ENCODE results near the gene ASPG. TPM values are rescaled to one million over a fixed set of nuclear protein-coding genes. Genes with fewer than 3 reads are reported as not detected.

ASPG gene
- total RNA-seq, 1 experiment from 2014 or later, result 0.17 TPM

DNA sequence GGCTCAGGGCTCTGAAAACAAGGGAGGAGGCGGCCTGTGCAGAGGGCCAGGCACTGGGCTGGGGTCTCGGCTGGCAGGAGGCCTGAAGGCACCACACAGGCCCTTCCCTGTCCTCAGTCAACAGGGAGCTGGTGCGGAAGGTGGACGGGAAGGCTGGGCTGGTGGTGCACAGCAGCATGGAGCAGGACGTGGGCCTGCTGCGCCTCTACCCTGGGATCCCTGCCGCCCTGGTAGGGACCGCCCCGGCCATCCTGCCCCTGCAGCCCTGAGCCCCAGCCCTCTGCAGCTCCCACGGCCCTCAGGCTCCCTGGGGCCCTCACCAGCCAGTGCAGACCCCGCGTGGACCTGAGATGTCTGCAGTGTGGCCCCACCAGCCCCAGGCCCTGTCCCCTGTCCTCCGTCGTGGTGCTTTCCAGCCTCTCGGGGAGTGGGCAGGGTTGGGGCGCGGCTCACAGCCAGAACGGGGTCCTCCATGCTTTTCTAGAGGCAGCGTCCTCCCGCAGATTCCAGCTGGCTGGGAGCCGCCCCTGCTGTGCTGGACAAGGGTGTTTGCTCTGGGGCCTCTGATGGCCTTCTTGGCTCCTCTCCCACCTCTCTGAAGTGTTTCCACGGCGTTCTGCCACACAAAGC is 18.1 kb downstream of the ASPG start:
- Histone ChIP-seq H3K4me3 (ENCODE audit: insufficient read depth, low read depth, low read length) (no peak overlapping the region), H3K36me3 (replicated peaks; ENCODE audit: control insufficient read depth, insufficient read depth, low read length) (no peaks in the 10 kb centered on the region), H3K27me3 (ENCODE audit: control insufficient read depth, insufficient read depth, low read length) (no peaks in the 10 kb centered on the region)
- DNase-seq, result no peak

DNA sequence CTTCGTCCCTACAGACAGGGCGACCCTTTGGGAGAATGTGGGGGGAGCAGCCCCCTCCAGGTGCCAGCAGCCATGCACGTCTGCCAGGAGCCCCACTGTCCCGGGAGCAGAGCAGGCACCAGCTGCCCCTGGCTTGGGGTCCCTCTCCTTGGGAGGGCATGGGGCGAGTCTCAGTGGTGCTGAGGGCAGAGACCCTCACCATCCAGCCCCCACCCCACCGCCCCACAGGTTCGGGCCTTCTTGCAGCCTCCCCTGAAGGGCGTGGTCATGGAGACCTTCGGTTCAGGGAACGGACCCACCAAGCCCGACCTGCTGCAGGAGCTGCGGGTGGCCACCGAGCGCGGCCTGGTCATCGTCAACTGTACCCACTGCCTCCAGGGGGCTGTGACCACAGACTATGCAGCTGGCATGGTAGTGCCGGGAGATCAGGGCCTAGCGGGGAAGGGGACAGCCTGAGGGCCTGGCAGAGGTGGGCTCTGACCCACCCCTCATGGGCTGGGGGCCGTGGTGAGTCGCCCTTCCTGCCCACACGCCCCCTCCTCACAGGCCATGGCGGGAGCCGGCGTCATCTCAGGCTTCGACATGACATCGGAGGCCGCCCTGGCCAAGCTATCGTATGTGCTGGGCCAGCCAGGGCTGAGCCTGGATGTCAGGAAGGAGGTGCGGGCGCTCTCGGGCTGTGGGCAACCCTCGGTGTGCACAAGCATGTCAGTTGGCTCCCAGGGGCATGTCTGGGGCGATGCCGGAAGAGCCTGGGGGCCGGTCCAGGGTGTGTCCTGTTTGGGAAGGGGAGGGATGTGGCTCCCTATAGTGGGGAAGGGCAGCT is 18.8 kb downstream of the ASPG start:
- H3K36me3 ChIP-seq (replicated peaks; ENCODE audit: control insufficient read depth, insufficient read depth, low read length), result no peaks in the 10 kb centered on the region
- no peak overlapping the region for H3K4me3 ChIP-seq (ENCODE audit: insufficient read depth, low read depth, low read length)
- H3K27me3 ChIP-seq (ENCODE audit: control insufficient read depth, insufficient read depth, low read length), result no peaks in the 10 kb centered on the region
- no peak for DNase-seq

DNA sequence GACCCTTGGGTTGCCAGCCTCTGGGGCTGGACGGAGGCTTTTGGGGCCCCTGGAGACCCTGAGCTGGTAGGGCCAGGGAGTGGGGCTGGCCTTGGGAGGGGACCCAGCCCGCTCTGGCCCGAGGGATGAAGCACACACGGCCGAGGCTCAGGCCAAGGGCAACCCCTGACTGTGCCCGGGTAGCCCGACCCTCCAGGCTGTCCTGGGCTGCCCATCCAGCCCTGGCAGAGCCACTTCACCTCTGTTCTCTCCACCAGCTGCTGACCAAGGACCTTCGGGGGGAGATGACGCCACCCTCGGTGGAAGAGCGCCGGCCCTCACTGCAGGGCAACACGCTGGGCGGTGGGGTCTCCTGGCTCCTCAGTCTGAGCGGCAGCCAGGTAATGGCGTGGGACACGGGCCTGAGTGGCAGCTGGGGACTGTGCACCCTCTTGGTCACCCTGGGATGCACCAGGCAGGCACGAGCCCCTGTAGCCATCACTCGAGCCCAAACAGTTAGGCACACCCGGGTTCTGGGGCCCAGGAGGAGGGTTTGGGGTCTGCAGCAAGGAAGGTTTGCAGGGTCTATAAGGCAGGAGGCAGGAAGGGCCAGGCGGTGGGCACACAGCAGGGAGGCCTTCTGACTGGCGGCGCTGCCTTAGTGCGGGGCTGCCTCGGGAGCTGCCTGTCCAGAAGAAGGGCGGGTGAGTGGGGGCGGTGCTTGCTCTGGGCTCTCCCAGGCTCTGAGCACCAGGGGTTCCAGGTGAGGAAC is 19.7 kb downstream of the ASPG start:
- no peaks in the 10 kb centered on the region for H3K36me3 ChIP-seq (replicated peaks; ENCODE audit: control insufficient read depth, insufficient read depth, low read length)
- no peak for DNase-seq
- H3K27me3 ChIP-seq (ENCODE audit: control insufficient read depth, insufficient read depth, low read length), result no peaks in the 10 kb centered on the region
- H3K4me3 ChIP-seq (ENCODE audit: insufficient read depth, low read depth, low read length), result no peak overlapping the region

DNA sequence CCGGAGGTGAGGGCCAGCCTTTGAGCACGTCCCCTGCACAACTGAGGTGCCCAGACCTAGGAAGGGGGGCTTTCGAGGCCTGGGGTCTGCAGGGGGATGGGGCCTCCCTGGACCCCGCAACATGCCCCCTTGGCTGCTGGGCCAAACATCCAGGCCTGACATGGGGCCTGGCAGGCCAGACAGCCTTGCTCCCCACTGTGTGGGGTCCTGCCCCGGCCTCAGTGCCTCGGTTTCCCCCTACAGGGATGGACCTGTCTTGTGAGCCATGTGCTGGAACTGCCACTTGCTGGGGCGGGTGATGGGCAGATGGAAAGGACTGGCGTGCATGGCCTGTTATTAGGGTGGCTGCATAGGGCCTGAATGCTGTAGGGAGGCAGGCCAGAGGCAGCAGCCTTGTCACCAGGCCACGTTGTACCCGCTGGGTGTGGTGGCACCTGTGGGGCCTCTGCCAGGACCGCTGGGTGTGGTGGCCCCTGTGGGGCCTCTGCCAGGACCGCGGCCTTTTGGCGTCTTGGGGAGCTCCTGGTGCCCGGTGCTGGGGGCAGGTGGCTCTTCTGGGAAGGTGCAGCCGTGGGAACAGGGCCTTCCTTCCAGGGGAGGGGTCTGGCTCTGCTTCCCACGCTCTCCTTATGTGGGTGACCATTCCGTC is 20.4 kb downstream of the ASPG start:
- Histone ChIP-seq H3K27me3 (ENCODE audit: control insufficient read depth, insufficient read depth, low read length) (no peaks in the 10 kb centered on the region), H3K4me3 (ENCODE audit: insufficient read depth, low read depth, low read length) (no peak overlapping the region)
- DNase-seq, result no peak

DNA sequence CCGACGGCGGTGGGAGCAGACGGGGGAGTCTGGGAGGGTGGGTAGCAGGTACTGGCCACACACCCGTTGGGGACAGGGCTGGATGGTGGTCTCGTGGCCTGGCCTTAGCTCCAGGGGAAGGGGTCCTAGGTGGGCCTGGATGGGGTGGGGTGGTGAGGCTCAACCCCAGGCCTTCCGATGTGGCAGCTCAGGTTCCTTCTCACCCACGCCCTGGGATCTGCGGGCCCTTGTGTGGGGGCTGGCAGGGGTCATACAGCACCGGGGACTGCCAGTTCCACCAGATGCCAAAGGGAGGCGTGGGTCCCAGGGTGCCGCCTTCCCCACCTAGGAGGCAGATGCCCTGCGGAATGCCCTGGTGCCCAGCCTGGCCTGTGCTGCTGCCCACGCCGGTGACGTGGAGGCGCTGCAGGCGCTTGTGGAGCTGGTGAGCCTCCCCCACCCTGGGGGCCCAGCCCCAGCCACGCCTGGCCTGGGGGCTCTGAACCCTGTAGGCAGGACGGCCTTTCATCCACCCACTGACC is 21.0 kb downstream of the ASPG start:
- Histone ChIP-seq H3K4me3 (ENCODE audit: insufficient read depth, low read depth, low read length) (no peak overlapping the region), H3K36me3 (replicated peaks; ENCODE audit: control insufficient read depth, insufficient read depth, low read length) (no peaks in the 10 kb centered on the region), H3K27me3 (ENCODE audit: control insufficient read depth, insufficient read depth, low read length) (no peaks in the 10 kb centered on the region)
- peak; percentile 44 for DNase-seq

More for the DNA sequence above, 20.4 kb downstream of the ASPG start:
- no peaks in the 10 kb centered on the region for H3K36me3 ChIP-seq (replicated peaks; ENCODE audit: control insufficient read depth, insufficient read depth, low read length)

DNA sequence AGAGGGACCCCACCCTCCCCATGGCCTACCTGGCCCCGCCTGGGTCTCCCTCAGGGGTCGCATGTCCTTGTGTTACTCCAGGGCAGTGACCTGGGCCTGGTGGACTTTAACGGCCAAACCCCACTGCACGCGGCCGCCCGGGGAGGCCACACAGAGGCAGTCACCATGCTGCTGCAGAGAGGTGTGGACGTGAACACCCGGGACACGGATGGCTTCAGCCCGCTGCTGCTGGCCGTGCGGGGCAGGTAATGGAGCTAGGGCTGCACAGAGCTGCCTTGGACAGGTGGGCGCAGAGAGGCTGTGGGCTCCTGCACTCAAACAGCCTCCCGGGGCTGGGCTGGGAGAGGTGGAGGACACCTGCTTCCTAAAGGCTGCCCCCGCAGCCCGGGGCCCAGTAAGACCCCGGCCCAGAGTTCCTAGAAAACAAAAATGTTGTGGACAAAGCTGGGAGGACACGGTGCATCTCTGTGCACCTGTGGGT is 21.6 kb downstream of the ASPG start:
- Histone ChIP-seq H3K36me3 (replicated peaks; ENCODE audit: control insufficient read depth, insufficient read depth, low read length) (no peaks in the 10 kb centered on the region), H3K4me3 (ENCODE audit: insufficient read depth, low read depth, low read length) (no peak overlapping the region), H3K27me3 (ENCODE audit: control insufficient read depth, insufficient read depth, low read length) (no peaks in the 10 kb centered on the region)
- DNase-seq, result peak; percentile 52

DNA sequence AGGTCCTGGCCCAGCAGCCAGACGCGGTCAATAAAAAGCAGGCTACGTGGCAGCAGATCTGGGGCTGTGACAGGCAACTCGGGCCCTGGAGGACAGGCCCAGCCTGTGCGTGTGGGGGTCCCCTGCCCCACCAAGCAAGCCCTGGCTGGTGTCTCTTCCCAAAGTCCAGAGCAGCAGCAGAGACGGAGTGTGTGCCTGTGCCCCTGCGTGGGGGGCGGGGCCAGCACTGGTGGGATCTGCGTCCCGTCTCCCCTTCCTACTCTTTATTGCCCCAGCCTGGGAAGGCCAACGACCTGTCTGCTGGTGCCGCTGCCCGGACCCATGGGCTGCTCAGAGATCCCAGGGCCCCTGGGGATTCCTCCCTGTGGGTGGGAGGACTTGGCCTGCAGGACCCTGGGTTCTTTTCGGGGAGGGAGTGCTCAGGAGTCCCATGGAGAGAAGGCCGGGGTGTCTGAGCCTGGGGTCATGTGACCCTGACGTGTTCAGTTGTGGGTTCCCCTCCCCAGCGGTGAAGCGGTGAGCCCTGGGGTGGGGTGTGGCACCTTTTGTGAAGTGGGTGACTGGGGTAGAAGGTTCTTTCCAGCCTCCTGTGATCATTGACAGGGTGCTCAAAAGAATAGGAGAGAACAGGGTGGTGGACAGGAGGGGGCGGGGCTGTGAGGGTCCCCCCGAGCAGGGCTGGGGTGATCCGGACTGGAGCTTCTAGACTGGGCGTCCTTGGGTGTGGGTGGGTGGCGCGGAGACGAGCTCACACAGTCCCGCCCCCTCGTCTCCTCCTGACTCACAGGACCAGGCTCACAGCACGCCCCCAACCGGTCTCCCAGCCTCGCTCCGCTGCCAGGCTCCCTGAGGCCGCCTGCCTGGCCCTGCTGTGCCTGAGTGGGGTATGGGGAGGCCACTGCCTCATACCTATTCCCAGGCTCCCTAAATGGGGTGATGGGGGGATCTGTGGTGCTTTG is 22.4 kb downstream of the ASPG start:
- DNase-seq, result peak; percentile 76
- Histone ChIP-seq H3K4me3 (ENCODE audit: insufficient read depth, low read depth, low read length) (no peak overlapping the region), H3K36me3 (replicated peaks; ENCODE audit: control insufficient read depth, insufficient read depth, low read length) (no peaks in the 10 kb centered on the region), H3K27me3 (ENCODE audit: control insufficient read depth, insufficient read depth, low read length) (no peaks in the 10 kb centered on the region)

DNA sequence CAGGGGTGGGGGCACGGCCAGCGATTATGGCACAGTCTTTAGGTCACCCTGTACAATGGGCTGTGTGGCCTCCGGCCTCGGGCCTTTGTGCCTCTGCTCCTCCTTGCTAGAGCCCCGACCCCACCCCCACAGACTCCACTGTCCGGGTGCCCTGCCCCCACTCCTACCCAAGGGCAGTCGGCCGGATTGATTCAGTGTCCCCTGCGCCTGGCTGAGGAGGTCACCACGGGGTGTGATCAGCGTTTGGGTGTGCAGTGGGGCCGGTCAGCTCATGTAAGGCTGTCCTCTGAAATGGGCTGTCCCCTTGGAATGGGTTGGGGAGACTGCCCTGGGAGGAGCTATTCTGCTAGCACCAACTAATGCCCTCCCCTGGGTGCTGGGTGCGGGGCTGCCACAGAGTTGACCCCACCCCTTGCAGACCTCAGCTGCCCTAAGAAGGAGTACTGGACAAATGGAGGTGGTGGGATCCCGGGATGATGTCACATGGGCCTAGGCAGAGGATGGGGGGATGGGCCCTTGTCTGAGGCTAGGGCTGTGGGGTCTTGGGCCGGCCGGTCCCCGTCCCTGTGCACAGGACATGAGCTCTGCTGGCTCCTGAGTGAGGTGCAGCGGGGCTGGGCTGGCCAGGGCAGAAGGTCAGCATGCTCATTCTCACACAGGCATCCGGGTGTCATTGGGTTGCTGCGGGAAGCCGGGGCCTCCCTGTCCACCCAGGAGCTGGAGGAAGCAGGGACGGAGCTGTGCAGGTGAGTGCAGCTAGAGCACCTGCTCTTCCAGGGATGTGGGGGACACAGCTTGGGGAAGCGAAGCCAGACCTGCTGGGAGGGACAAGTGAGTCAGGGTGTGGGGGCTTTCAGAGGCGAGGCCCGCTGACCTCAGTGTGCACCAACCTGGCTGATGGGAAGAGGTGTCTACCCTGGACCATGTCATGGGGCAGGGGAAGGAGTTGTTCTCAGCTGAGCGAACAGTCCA is 23.4 kb downstream of the ASPG start:
- no peak overlapping the region for H3K4me3 ChIP-seq (ENCODE audit: insufficient read depth, low read depth, low read length)
- no peaks in the 10 kb centered on the region for H3K27me3 ChIP-seq (ENCODE audit: control insufficient read depth, insufficient read depth, low read length)
- H3K36me3 ChIP-seq (replicated peaks; ENCODE audit: control insufficient read depth, insufficient read depth, low read length), result no peaks in the 10 kb centered on the region
- peak; percentile 59 for DNase-seq

DNA sequence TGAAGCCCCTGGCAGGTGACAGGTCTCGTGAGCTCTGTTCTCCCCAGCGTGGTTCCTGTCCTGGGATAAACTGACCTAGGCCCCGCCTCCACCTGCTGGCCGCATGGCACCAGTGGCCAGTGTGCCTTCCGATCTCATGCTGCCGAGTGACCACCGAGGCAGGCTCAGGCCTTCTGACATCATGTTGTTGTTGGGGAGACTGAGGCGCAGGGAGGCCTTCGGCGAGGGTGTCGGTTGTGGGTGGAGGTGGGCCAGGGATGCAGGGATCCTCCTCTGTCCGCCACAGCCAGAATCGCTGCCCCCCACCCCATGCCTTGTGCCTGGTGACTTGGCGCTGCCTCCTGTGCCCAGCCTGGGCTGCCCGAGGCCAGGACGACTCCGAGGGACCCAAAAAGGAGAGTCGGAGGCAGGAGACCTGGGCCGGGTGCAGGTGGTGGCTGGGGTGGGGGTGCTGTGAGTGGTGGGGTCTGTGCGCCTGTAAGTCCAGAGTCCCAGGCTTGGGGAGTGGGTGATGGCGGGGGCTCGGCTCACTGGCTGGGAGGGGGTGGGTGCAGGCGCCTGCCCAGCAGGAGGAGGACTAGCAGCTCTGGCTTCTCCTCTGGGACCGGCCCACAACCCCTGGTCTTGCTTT is 24.3 kb downstream of the ASPG start:
- Histone ChIP-seq H3K36me3 (replicated peaks; ENCODE audit: control insufficient read depth, insufficient read depth, low read length) (no peaks in the 10 kb centered on the region), H3K27me3 (ENCODE audit: control insufficient read depth, insufficient read depth, low read length) (no peaks in the 10 kb centered on the region), H3K4me3 (ENCODE audit: insufficient read depth, low read depth, low read length) (no peak overlapping the region)
- DNase-seq, result peak; percentile 44

DNA sequence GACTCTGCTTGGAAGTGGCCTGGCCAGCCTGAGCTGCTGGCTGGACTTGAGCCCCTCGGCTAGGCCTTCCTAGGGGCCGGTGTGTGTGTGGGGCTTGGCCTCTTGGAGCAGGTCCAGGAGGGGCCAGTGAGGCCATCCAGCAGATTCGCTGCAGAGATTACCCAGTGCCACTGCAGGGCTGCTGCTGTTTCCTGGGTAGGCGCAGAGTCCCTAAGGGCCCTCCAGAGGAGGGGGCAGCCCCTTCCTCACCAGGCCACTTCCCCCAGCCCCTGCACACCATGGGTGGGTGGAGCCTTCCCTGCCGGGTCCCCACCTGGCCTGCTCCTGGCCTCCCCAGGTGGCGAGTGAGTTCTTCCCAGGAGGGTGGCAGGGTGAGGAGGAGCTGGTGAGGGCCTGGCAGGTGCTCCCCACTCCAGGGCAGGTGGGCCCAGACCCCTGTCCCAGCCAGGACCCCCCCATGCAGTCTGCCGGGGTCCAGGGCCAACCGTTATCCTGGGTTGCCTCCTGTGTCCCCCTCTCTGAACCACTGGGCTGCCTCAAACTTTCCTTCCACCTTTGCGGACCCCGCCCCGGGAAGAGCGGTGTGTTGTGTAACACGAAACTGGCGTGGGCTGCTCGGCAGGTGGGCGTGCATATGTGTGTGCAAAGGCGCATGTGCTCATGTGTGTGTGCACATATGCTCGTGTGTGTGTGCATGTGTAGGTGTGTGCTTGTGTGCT is 25.1 kb downstream of the ASPG start:
- peaks cover under 1% of the 10 kb centered on the region; the same call in 1 of the 2 replicates for H3K27me3 ChIP-seq (ENCODE audit: control insufficient read depth, insufficient read depth, low read length)
- no peaks in the 10 kb centered on the region for H3K36me3 ChIP-seq (replicated peaks; ENCODE audit: control insufficient read depth, insufficient read depth, low read length)
- H3K4me3 ChIP-seq (ENCODE audit: insufficient read depth, low read depth, low read length), result no peak overlapping the region
- peak; percentile 63 for DNase-seq

DNA sequence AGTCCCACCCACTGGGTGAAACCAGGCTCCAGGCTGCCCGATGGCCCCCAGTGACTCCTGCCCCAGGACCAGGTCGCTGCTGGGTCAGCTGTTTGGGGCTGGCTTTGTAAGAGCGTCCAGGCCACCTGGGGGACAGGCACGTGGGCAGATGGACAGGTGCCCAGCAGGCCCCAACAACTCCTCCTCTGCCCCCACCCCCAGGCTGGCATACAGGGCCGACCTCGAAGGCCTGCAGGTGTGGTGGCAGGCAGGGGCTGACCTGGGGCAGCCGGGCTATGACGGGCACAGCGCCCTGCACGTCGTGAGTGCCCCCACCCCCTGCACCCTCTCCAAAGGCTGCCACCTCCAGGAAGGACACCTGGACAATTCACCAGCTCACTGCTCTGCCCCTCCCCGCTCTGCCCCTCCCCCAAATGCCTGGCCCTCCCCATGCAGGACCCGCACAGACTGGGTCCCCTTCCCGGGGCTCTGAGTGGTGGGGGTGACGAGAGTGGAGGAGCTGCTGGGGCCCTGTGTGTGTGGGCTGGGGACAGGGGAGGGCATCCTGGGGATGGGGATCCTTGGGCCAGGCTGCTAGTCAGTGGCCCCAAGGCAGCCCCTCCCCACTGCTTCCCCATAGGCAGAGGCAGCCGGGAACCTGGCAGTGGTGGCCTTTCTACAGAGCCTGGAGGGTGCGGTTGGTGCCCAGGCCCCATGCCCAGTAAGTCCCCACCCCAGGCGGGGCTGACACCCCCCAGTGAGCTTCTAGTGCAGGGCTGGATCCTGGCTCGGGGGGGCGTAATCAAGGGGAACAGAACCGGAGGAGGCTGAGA is 26.0 kb downstream of the ASPG start:
- peak; percentile 65 for DNase-seq
- no peak overlapping the region for H3K4me3 ChIP-seq (ENCODE audit: insufficient read depth, low read depth, low read length)
- H3K27me3 ChIP-seq (ENCODE audit: control insufficient read depth, insufficient read depth, low read length), result peaks cover 7% of the 10 kb centered on the region
- H3K36me3 ChIP-seq (replicated peaks; ENCODE audit: control insufficient read depth, insufficient read depth, low read length), result no peaks in the 10 kb centered on the region
